GM23248 (cell line): ENCODE measurements around the gene GRAMD1A.

ENCODE experiments used
- EZH2 ChIP-seq: fragments of 200-600 bp; sonication (generic); IDR thresholded peaks from 2 replicates; pipeline ENCODE4 v1.6.1; 2018; ENCODE audit warnings: antibody characterized with exemption, mild to moderate bottlenecking; ENCODE audit not compliant: insufficient read depth, poor library complexity, severe bottlenecking
- EZH2phosphoT487 ChIP-seq: fragments of 200-600 bp; sonication (generic); IDR thresholded peaks from 2 replicates; pipeline ENCODE4 v1.6.1; 2018; ENCODE audit warnings: antibody characterized with exemption, moderate library complexity, mild to moderate bottlenecking, low read depth; ENCODE audit not compliant: insufficient read depth

DNA sequence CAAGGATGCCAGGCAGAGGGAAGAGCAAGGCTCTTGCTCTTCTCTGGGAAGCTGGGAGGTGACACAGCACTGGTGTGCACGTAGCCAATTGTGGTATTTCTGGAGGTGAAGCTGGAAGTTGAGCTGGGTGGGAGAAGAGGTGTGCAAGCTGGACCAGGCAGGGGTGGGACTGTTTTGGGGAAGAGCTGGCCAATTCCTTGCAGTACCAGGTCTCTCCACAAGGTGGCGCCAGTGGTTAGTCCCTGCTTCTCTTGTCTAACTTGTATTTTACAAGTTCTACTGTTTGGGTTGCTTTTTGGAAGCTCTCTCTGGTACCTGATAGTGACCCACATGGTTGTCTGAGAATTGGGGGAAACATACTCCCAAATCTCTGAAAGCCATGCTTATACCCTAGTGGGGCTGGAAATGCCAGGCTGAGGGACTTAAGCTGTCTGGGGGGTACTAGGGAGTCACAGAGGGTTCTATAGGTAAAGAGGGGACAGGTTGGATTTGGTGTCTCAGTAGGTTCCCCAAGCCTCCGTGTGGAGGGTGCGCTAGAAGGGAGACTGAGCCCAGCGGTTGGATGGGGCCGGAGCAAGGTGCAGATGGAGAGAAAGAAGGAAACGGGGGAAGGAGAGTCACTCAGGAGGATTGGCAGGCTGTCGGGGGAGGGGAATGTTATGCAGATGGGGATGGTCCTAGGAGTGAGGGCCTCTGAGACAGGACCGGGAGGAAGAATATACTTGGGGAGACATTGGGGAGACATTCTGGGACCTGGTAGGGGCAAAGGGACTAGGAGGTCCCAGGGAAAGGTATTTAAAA, 44.4 kb downstream of the GRAMD1A start:
- TF ChIP-seq EZH2 (no peak), EZH2phosphoT487 (no peak)
